ENCODE results near the gene OPTC.
"Not testable (repeated sequence)": the region's sequence is repeated elsewhere in the genome, so short reads cannot be mapped to it uniquely, and the experiment has no call there.

Gene OPTC

DNA sequence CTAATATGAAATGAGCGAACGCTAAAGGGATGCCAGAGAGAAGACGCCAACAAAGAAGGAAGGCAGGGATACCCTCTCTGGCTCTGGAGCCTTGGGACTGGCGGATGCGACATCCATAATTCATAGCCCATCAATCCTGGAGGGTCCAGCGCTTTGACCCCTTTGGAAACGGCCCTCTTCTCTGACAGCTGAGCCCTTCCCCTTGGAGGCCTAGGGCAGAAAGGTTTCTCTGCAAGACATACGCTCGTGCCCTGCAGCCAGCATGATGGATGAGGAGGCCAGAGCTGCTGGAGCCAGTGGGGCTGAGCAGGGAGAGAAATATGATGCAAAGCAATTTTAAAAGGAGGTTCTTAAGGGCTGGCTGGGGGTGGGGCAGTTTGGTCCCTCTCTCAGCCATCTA is 22.2 kb downstream of the OPTC start:
- no peak for DNase-seq (ENCODE audit: low read depth in 4 of 4, low spot score in 1 of 4)

DNA sequence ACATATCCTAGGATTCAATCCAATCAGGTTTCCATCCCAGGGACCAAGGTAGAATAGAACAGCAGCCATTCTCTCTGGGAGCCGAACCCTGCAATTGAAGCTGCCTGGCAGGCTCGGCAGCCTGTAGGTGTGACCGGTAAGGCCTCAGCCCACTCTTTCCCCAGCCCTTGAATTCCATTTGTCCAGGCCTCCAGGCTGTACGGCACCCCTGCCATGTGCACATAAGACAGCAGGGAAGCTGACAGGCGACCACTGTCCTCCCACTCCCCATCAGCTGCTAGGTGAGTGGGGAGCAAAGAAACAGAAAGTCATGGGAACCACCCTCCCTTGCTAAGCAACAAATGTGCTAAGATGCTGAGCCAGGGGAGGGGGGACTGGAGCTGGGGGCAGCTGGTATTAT is 23.0 kb downstream of the OPTC start:
- DNase-seq (ENCODE audit: low read depth in 4 of 4, low spot score in 1 of 4): no peak

DNA sequence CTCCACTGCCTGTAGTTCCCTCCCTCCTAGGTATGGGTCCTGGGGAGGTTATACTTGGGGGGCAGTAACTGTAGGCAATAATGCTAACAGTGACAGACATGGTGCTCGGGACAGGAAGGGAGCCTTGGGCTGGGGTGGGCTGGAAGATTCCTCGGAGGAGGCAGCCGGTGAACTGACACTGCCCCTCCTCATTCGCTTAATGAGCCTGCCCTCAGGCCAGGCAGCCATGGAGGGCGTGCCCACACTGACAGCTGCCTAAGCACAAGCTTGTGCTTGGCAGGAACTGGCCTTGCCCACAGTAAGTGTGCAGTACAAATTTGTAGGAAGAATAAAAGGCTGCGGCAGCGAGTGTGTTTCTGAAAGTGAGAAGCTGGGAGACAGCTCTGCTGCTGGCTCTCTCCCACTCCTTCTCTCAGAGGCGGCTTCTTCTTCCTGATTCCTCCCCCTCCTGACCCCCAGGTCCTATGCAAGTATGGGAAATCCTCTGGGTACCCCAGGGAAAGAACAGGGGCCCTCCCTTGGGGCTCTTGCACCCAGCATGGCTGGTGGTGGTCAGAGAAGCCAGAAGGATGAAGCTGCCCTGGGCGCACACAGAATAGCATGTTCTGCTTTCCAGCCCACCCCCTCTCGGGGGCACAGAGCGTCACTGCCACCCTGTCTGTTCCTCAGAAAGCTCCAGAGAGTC is 23.6 kb downstream of the OPTC start:
- no peak for DNase-seq (ENCODE audit: low read depth in 4 of 4, low spot score in 1 of 4)

DNA sequence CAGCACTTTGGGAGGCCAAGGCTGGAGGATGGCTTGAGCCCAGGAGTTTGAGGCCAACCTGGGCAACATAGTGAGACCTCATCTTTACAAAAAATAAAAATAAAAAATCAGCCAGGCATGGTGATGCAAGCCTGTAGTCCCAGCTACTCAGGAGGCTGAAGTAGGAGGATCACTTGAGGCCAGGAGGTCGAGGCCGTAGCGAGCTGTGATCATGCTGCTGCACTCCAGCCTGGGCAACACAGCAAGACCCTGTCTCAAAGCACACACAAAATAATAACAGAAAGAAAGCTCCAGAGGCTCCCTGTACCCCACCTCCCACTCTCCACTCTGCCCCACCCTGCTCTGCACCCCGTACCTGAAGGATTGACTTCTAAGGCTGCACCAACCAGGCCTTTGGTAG is 24.2 kb downstream of the OPTC start:
- DNase-seq (ENCODE audit: low read depth in 4 of 4, low spot score in 1 of 4): not testable (repeated sequence)

DNA sequence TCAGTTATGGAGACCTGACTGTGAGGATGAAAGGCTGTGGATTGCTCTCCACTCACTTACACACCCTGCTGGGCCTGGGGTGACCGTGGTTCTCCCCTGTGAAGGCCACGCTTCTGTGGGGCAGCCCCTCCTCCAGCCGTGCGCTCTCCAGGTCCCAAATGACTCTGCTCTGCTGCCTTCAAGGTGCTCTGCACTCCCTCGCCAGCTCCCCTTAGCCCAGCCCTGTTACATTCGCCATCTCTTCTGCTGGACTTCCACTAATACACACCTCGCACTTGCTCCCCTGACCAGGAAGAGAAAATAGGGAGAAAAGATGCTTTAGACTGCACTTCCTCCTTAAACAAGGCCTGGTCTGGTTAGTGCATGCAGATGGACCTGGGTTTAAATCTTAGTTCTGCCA is 24.6 kb downstream of the OPTC start:
- DNase-seq (ENCODE audit: low read depth in 4 of 4, low spot score in 1 of 4): no peak

DNA sequence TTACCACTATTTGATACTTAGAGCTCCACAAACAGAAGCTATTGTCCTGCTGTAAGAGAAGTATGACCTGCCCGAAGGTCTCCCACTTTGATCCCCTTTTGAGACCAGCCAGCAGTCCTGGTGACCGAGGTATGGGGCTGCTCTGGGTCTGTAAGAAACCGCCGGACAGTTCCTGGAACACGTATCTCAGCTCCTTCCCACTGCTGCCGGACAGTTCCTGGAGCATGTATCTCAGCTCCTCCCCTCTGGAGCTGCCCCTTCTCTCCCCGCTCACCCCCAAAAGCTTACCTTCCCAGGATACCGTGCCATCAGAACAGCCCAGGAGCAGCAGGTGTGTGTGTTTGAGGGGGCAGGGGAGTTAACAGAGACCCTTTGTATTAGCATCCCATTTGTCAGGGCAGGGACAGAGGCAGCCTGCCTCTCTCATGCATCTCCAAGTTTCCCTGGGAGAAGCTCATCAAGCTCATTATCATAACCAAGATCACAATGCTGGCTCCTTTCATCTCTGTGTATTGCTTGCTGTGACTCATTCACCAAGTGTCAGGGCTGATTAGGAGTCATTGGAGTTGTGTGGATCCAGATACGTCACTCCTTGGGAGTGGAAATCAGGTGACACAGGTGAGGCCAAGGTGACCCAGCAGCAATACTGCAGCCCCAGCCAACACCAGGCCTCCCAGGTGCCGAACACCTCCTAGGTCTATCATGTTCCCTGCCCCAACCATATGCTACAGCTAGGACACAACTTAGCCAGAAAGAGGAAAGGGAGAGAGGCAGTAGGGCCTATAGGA is 25.3 kb downstream of the OPTC start:
- no peak for DNase-seq (ENCODE audit: low read depth in 4 of 4, low spot score in 1 of 4)

DNA sequence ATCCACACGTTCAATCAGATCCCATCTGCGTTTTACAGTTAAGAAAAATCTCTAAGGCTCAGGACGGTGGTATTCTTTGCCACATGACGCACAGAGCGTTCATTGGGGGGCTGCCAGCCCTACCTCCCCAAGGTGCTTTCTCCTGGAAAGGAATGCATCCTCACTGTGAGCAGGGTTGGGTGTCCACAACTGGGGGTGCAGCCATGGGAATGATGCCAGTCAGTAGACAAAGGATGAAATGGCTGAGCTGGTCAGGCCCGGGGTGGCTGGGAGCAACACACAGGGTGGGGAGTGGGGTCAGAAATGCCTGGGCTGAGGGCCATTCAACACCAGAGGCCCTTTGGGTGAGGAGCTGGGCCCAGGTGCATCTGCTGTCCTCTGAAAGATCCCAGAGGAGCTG is 25.9 kb downstream of the OPTC start:
- no peak for DNase-seq (ENCODE audit: low read depth in 4 of 4, low spot score in 1 of 4)

DNA sequence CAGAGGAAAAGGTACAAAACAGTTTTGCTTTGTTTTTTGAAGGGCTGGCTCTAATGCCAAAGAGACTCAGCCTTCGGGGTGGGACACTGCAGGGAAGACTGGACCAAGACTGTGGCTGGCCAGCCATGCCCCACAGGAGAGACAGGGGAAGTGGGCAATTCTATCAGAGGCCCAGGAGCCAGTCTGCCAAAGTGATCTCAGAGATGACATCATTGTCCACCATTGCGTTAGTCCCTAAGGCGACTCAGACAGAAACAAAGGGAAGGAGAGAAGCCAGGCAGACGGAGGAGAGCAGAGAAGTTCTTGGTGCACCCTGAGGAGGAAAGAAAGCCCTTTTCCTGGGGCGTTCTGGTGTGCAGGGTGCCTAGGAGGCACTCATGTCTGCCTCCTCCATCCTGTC is 26.4 kb downstream of the OPTC start:
- no peak for DNase-seq (ENCODE audit: low read depth in 4 of 4, low spot score in 1 of 4)

DNA sequence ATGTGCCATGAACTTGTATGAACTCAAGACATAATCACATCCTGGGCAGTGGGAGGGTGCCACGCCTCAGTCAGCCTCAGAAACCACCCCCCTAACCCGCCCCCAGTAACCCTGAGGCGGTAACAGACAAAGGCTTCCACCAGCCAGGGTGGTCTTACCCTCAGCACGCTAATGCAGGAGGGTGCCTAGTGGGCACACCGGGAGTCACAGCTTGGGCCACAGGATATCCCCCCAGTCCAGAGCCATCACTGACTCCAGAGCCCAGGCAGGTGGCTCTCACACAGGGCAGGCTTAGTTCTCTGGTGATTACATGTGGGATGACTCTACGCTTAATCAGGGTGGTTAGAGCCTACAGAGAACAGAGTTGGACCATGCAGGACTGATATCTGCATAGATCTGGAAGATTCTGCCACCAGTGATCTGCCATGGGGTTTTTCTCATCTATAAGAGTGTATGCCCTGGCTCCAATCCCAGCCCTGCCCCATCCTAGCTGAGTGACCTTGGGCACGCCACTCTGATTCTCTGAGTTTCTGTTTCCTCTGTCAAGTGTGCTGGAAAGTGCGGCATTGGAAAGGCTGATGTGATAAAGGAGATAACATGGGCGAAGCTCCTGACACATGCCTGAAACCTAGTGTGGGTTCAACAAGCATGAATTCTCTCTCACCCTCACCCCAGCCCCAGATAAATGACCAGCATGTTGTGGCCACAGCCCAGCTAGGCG is 27.3 kb downstream of the OPTC start:
- DNase-seq (ENCODE audit: low read depth in 4 of 4, low spot score in 1 of 4): no peak

DNA sequence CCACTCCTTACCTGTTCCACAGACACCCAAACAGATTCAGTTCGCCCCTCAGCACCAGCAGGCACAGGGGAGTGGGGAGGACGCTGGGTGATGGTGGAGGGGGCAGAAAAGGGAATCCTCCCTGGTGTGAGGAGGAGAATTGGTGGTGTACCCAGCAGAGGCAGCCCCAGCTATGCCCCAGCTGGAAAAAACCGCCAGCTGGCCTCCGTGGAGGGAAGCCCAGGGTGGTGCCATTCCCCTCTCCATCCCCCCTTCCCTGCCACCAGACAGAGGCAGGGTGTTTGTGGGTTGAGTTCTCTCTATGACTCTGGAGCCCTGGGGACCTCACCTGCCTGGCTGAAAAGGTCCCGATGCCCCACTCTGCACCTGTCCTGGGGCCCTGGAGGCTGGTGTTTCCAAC is 27.9 kb downstream of the OPTC start:
- no peak for DNase-seq (ENCODE audit: low read depth in 4 of 4, low spot score in 1 of 4)

DNA sequence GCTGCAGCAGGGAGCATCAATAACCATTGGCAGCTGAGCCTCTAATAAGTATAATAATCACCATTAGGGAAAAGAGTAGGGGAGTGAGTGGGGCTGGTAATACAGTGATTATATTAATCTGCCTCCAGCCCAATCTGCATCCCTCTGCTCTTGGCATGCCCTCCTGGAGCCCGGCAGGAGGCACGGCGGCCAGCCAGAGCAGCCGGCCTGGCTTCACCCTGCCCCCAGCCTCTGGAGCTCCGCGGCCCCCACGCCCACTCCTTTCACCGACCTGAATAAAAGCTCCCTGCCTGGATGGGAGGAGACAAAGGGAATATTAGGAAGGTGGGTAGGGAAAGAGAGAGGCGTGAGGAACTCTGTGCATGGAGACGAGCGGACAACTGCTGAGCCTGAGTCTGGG is 28.3 kb downstream of the OPTC start:
- DNase-seq (ENCODE audit: low read depth in 4 of 4, low spot score in 1 of 4): no peak

DNA sequence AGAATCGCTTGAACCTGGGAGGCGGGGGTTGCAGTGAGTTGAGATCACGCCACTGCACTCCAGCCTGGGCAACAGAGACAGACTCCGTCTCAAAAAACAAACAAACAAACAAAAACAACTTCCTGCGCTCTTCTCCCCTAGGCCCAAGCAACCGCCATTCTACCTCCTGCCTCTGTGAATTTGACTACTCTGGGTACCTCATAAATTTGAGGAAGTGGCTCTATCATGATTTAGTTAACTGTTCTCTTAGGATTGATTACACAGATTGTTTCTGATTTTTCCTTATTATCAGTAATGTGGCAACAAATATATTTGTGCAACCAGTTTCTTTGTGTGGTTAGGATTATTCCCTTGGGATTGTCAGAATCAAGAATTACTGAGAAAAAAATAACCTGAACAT is 29.7 kb downstream of the OPTC start:
- no peak for DNase-seq (ENCODE audit: low read depth in 4 of 4, low spot score in 1 of 4)

DNA sequence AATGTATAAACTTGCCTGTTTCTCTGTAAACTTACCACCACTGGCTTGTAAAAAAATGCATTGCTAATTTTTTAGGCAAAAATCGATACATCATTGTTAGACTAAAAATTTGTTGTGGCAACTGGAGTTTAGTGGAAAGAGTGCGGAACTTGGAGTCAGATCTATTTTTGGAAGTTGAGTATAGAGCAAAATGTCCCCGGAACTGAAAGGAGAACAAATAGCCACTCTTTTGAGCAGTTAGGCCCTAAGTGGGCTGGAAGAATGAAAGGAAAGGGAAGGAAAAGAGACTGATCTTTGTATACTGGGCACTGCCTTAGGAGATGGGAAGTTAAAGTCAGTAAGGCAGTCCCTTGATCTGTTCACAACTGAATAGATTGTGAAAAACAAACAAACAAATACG is 30.2 kb downstream of the OPTC start:
- DNase-seq (ENCODE audit: low read depth in 4 of 4, low spot score in 1 of 4): no peak

DNA sequence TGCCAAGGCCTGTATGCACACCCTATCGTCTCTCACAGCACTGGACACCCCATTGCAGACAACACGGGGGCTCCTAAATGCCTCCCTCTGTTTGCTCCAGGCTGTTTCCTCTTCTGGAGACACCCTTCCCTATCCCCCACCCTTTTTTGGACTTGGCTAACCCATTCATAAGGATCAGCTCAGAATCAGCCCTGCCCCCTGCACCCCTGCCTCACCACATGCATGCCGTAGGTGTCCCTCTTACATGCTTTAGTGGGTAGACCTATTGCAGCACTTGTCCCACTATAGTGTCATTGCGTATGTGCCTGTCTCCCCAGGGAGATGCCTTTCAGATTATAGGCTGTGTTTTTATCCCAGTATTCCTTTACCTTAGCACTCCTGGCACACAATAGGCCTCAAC is 30.9 kb downstream of the OPTC start:
- DNase-seq (ENCODE audit: low read depth in 4 of 4, low spot score in 1 of 4): no peak

DNA sequence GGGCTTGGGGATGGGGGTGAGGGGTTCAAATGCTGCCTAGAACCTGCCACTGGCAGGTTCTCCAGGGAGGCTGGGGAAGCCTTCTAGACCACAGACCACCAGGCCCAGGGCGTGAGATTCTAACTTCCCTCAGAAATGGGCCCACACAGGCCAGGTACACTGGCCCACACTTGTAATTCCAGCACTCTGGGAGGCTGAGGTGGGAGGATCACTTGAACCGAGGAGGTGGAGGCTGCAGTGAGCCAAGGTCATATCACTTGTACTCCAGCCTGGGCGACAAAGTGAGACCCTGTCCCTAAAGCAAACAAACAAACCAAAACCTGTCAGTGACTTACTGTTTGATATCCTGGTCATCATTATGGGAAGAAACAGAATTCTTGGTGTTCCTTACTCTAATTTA is 31.7 kb downstream of the OPTC start:
- no peak for DNase-seq (ENCODE audit: low read depth in 4 of 4, low spot score in 1 of 4)

DNA sequence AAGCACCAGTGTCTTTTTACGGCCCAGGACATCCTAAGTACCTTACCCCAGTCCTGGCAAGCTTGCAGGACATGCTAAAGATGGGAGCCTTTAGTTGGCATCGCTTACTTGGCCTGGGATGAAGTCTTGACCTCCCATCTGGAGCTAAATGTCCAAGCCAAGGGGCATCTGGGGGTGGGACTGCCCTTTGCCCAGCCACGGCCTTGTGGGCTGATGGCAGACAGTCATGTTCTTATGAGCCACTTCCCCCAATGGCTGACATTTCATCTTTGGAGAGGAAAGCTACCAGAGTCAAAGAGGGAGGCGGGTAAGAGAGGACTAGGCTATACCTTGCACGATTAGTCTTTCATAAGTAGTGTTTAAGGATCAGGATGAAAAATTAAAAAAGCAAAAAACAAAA is 32.2 kb downstream of the OPTC start:
- no peak for DNase-seq (ENCODE audit: low read depth in 4 of 4, low spot score in 1 of 4)

DNA sequence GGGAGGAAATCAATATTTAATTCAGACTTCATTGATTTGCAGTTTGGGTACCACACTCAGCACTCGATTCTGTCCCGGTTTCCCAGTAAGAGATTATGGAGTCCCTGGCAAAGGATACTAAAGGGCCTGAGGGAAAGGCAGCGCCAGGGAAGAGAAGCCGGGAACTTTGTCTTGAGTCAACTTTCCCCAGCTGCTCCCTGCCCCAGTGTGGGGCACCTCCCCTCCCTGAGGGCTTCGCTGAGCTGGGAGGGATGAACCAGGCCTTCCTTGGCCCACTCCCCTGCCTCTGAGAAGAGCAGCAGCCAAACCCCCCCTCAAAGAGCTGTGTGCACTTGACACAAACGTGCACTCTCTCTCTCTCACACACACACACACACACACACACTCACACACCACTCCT is 32.6 kb downstream of the OPTC start:
- DNase-seq (ENCODE audit: low read depth in 4 of 4, low spot score in 1 of 4): no peak

DNA sequence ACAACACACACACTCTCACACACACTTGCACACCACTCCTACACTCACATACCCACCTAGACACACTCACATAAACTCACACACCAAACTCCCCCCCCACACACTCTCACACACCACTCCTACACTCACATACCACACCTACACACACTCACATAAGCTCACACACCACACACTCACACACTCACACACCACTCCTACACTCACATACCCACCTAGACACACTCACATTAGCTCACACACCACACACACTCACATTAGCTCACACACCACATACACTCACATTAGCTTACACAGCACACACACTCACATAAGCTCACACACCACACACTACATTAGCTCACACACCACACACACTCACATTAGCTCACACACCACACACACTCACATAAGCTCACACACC is 33.1 kb downstream of the OPTC start:
- no peak for DNase-seq (ENCODE audit: low read depth in 4 of 4, low spot score in 1 of 4)

DNA sequence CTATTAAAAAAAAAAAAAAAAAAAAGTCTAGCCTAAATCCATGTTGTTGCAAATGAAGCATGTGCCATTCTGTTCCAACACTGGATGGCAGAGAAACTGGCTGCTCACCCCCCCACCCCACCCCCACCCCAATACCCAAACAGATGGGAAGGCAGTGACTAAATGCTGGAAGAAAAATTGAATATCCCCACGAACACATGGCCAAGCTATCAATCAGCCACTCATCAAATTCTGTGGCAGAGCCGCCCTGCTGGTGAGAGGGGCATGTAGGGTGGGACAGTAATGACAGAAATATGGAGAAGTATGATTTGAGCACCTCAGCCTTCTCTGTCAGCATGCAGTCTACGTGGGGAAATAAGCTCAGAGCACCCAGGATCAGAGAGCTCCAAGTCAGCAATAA is 34.1 kb downstream of the OPTC start:
- DNase-seq (ENCODE audit: low read depth in 4 of 4, low spot score in 1 of 4): no peak

DNA sequence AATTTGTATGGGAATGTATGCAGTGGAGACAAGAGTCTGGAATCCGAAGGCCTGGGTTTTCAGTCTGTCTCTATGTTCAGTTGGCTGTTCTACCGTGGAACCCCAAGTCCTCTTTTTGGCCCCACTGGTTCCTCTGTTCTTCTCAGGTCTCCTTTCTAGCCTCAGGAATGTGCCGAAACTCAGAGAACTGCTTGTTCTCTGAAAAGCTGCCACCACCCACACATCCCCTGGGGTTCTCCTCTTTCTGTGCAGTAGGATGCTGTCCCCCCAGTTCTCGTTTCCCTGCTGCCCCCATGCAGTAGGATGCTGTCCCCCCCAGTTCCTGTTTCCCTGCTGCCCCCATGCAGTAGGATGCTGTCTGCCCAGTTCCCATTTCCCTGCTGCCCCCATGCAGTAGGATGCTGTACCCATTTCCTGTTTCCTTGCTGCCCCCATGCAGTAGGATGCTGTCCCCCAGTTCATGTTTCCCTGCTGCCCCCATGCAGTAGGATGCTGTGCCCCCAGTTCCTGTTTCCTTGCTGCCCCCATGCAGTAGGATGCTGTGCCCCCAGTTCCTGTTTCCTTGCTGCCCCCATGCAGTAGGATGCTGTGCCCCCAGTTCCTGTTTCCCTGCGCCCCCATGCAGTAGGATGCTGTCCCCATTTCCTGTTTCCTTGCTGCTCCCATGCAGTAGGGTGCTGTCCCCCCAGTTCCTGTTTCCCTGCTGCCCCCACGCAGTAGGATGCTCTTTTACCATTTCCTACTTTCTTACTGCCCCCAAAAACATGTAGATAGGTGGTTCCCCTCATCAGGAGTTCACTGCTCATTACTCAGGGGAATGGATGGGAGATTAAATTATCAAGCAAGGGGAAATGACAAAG is 35.3 kb downstream of the OPTC start:
- no peak for DNase-seq (ENCODE audit: low read depth in 4 of 4, low spot score in 1 of 4)

DNA sequence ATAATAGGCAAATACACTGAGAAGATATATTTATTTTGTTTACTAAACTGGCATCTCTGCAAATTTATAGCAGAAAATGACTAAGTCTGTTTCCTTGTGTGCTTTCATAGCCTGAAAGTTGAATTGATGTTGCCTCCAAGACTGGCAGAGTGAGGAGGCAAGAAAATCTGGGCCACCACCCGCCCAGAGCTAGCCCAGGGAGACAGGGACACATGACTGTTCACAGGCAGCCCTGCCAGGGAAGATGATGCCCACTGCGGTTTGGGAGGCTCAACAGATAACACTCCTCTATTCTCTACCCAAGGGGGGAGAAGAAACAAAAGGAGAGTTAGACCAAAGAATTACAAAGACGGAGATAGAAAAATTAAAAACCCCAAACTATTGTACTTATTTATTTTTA is 37.1 kb downstream of the OPTC start:
- no peak for DNase-seq (ENCODE audit: low read depth in 4 of 4, low spot score in 1 of 4)
